ENCODE results near the gene OR10J1. TPM values are rescaled to one million over a fixed set of nuclear protein-coding genes. Genes with fewer than 3 reads are reported as not detected.

The OR10J1 gene
- total and polyA plus RNA-seq, 5 donors from 2014 or later: not detected

GRCh38 chr1:159465191-159465603 lies 25.7 kb downstream of the OR10J1 start:
- H3K27ac ChIP-seq (ENCODE audit: insufficient read depth, low read length, poor library complexity, severe bottlenecking): no peak overlapping the region
- no peak overlapping the region for H3K4me3 Mint-ChIP-seq
- H3K36me3 ChIP-seq (ENCODE audit: control insufficient read depth, insufficient read depth, low read length): no peaks in the 10 kb centered on the region
- H3K27me3 Mint-ChIP-seq: peaks cover 4% of the 10 kb centered on the region
- H3K27me3 ChIP-seq (ENCODE audit: control insufficient read depth, insufficient read depth, low read length): no peaks in the 10 kb centered on the region
- H3K4me3 ChIP-seq (ENCODE audit: low read depth, low read length): no peak overlapping the region
- ATAC-seq (ENCODE audit: low read depth in 2 of 2) (no peak), DNase-seq (no peak)
- no peaks in the 10 kb centered on the region for H3K36me3 Mint-ChIP-seq
- H3K9me3 Mint-ChIP-seq: peaks cover 0 to 19% (median 10%) of the 10 kb centered on the region in 7 donors
- no peak overlapping the region for H3K27ac Mint-ChIP-seq
- H3K9me3 ChIP-seq (ENCODE audit: control insufficient read depth in 2 of 2, low read length in 2 of 2): peaks cover 0 to 4% of the 10 kb centered on the region in 2 experiments
- H3K4me1 ChIP-seq (ENCODE audit: control insufficient read depth, insufficient read depth, low read length, poor library complexity, severe bottlenecking): no peaks in the 10 kb centered on the region
- no peaks in the 10 kb centered on the region for H3K4me1 Mint-ChIP-seq

GRCh38 chr1:159468321-159468720 lies 28.8 kb downstream of the OR10J1 start:
- ATAC-seq (ENCODE audit: low read depth in 2 of 2) (no peak), DNase-seq (no peak)
- H3K9me3 Mint-ChIP-seq: peaks cover 0 to 8% (median 3%) of the 10 kb centered on the region in 7 donors
- H3K27ac Mint-ChIP-seq: no peak overlapping the region
- Histone ChIP-seq H3K27me3 (ENCODE audit: control insufficient read depth, insufficient read depth, low read length) (no peaks in the 10 kb centered on the region), H3K27ac (ENCODE audit: insufficient read depth, low read length, poor library complexity, severe bottlenecking) (no peak overlapping the region), H3K9me3 (ENCODE audit: control insufficient read depth in 2 of 2, low read length in 2 of 2) (no peaks in the 10 kb centered on the region), H3K4me3 (ENCODE audit: low read depth, low read length) (no peak overlapping the region), H3K36me3 (ENCODE audit: control insufficient read depth, insufficient read depth, low read length) (no peaks in the 10 kb centered on the region), H3K4me1 (ENCODE audit: control insufficient read depth, insufficient read depth, low read length, poor library complexity, severe bottlenecking) (no peaks in the 10 kb centered on the region)
- H3K36me3 Mint-ChIP-seq: no peaks in the 10 kb centered on the region
- H3K27me3 Mint-ChIP-seq: peaks cover 4% of the 10 kb centered on the region
- no peak overlapping the region for H3K4me3 Mint-ChIP-seq
- H3K4me1 Mint-ChIP-seq: no peaks in the 10 kb centered on the region

GRCh38 chr1:159469921-159470533 lies 30.5 kb downstream of the OR10J1 start:
- peaks cover 0 to 4% (median 2%) of the 10 kb centered on the region in 7 donors for H3K9me3 Mint-ChIP-seq
- no peaks in the 10 kb centered on the region for H3K36me3 ChIP-seq (ENCODE audit: control insufficient read depth, insufficient read depth, low read length)
- no peak overlapping the region for H3K4me3 ChIP-seq (ENCODE audit: low read depth, low read length)
- H3K27ac ChIP-seq (ENCODE audit: insufficient read depth, low read length, poor library complexity, severe bottlenecking): no peak overlapping the region
- peaks cover 4% of the 10 kb centered on the region for H3K27me3 Mint-ChIP-seq
- no peaks in the 10 kb centered on the region for H3K36me3 Mint-ChIP-seq
- no peaks in the 10 kb centered on the region for H3K4me1 Mint-ChIP-seq
- ATAC-seq (ENCODE audit: low read depth in 2 of 2) (no peak), DNase-seq (no peak)
- H3K4me1 ChIP-seq (ENCODE audit: control insufficient read depth, insufficient read depth, low read length, poor library complexity, severe bottlenecking): no peaks in the 10 kb centered on the region
- no peaks in the 10 kb centered on the region for H3K27me3 ChIP-seq (ENCODE audit: control insufficient read depth, insufficient read depth, low read length)
- no peak overlapping the region for H3K4me3 Mint-ChIP-seq
- H3K27ac Mint-ChIP-seq: no peak overlapping the region
- H3K9me3 ChIP-seq (ENCODE audit: control insufficient read depth in 2 of 2, low read length in 2 of 2): no peaks in the 10 kb centered on the region

- Histone ChIP-seq H3K4me3 (ENCODE audit: low read depth, low read length) (no peak overlapping the region), H3K9me3 (ENCODE audit: control insufficient read depth in 2 of 2, low read length in 2 of 2) (no peaks in the 10 kb centered on the region), H3K27ac (ENCODE audit: insufficient read depth, low read length, poor library complexity, severe bottlenecking) (no peak overlapping the region), H3K4me1 (ENCODE audit: control insufficient read depth, insufficient read depth, low read length, poor library complexity, severe bottlenecking) (no peaks in the 10 kb centered on the region), H3K36me3 (ENCODE audit: control insufficient read depth, insufficient read depth, low read length) (no peaks in the 10 kb centered on the region), H3K27me3 (ENCODE audit: control insufficient read depth, insufficient read depth, low read length) (no peaks in the 10 kb centered on the region)
- Mint-ChIP-seq H3K4me3 (no peak overlapping the region), H3K36me3 (no peaks in the 10 kb centered on the region), H3K4me1 (no peaks in the 10 kb centered on the region), H3K27ac (no peak overlapping the region), H3K9me3 (peaks cover 0 to 7% (median 0%) of the 10 kb centered on the region in 7 donors), H3K27me3 (peaks cover 3% of the 10 kb centered on the region)
- no peak for DNase-seq
- ATAC-seq (ENCODE audit: low read depth in 2 of 2): no peak
These were observed 33.8 kb downstream of the OR10J1 start for GRCh38 chr1:159473335-159473734.

- no peaks in the 10 kb centered on the region for H3K36me3 ChIP-seq (ENCODE audit: control insufficient read depth, insufficient read depth, low read length)
- Mint-ChIP-seq H3K27me3 (no peaks in the 10 kb centered on the region), H3K4me1 (no peaks in the 10 kb centered on the region), H3K27ac (no peak overlapping the region), H3K4me3 (no peak overlapping the region), H3K9me3 (peaks cover 0 to 7% (median 0%) of the 10 kb centered on the region in 7 donors), H3K36me3 (no peaks in the 10 kb centered on the region)
- ATAC-seq (ENCODE audit: low read depth in 2 of 2) (no peak), DNase-seq (no peak)
- H3K4me1 ChIP-seq (ENCODE audit: control insufficient read depth, insufficient read depth, low read length, poor library complexity, severe bottlenecking): no peaks in the 10 kb centered on the region
- H3K9me3 ChIP-seq (ENCODE audit: control insufficient read depth in 2 of 2, low read length in 2 of 2): no peaks in the 10 kb centered on the region
- no peak overlapping the region for H3K27ac ChIP-seq (ENCODE audit: insufficient read depth, low read length, poor library complexity, severe bottlenecking)
- no peaks in the 10 kb centered on the region for H3K27me3 ChIP-seq (ENCODE audit: control insufficient read depth, insufficient read depth, low read length)
- H3K4me3 ChIP-seq (ENCODE audit: low read depth, low read length): no peak overlapping the region
These were observed 35.4 kb downstream of the OR10J1 start for GRCh38 chr1:159474926-159475325.

GRCh38 chr1:159483501-159483900 lies 44.0 kb downstream of the OR10J1 start:
- Mint-ChIP-seq H3K27me3 (peaks cover 17% of the 10 kb centered on the region), H3K4me1 (no peaks in the 10 kb centered on the region), H3K27ac (no peak overlapping the region), H3K36me3 (no peaks in the 10 kb centered on the region), H3K4me3 (no peak overlapping the region), H3K9me3 (peaks cover 0 to 9% (median 2%) of the 10 kb centered on the region in 7 donors)
- Histone ChIP-seq H3K36me3 (ENCODE audit: control insufficient read depth, insufficient read depth, low read length) (no peaks in the 10 kb centered on the region), H3K4me3 (ENCODE audit: low read depth, low read length) (no peak overlapping the region), H3K4me1 (ENCODE audit: control insufficient read depth, insufficient read depth, low read length, poor library complexity, severe bottlenecking) (no peaks in the 10 kb centered on the region), H3K9me3 (ENCODE audit: control insufficient read depth in 2 of 2, low read length in 2 of 2) (no peaks in the 10 kb centered on the region), H3K27ac (ENCODE audit: insufficient read depth, low read length, poor library complexity, severe bottlenecking) (no peak overlapping the region), H3K27me3 (ENCODE audit: control insufficient read depth, insufficient read depth, low read length) (no peaks in the 10 kb centered on the region)
- no peak for ATAC-seq (ENCODE audit: low read depth in 2 of 2)
- DNase-seq: no peak

Other genes with a start within 250 kb of the OR10J1 start
- gene ACKR1, start 234.8 kb upstream of the OR10J1 start, total RNA-seq: not detected
- not detected for gene ACKR1, start 234.8 kb upstream of the OR10J1 start, polyA plus RNA-seq
- gene FCER1A, start 137.4 kb upstream of the OR10J1 start, total RNA-seq: 1.5 TPM
- gene FCER1A, start 137.4 kb upstream of the OR10J1 start, polyA plus RNA-seq: not detected
- not detected for gene OR10J4, start 7.5 kb upstream of the OR10J1 start, total RNA-seq
- not detected for gene OR10J4, start 7.5 kb upstream of the OR10J1 start, polyA plus RNA-seq
- gene OR10J5, start 96.3 kb downstream of the OR10J1 start, total RNA-seq: not detected
- gene OR10J5, start 96.3 kb downstream of the OR10J1 start, polyA plus RNA-seq: not detected
- not detected for gene APCS, start 148.1 kb downstream of the OR10J1 start, total RNA-seq
- gene APCS, start 148.1 kb downstream of the OR10J1 start, polyA plus RNA-seq: not detected

Data from CD4-positive, CD25-positive, alpha-beta regulatory T cell (primary cell).